ENCODE measurements around the gene RNASE8.

DNA sequence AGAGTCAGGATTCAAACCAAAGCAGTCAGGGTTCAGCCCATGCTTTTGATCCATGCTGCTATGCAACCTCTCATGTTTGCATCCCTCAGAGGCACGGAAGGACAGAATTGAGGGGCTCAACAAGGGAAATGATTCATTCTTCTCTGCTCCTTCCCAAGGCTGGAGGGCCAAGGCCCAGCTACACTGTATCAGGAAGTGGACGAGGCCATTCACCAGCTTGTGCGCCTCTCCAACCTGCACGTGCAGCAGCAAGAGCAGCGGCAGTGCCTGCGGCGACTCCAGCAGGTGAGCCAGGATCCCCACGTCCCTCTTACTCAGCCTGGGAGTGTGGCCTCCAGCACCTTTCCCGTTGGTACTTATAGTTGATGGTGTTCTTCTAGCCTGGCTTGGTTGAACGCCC is 21.1 kb downstream of the RNASE8 start:
- TF ChIP-seq, protein P1, sequence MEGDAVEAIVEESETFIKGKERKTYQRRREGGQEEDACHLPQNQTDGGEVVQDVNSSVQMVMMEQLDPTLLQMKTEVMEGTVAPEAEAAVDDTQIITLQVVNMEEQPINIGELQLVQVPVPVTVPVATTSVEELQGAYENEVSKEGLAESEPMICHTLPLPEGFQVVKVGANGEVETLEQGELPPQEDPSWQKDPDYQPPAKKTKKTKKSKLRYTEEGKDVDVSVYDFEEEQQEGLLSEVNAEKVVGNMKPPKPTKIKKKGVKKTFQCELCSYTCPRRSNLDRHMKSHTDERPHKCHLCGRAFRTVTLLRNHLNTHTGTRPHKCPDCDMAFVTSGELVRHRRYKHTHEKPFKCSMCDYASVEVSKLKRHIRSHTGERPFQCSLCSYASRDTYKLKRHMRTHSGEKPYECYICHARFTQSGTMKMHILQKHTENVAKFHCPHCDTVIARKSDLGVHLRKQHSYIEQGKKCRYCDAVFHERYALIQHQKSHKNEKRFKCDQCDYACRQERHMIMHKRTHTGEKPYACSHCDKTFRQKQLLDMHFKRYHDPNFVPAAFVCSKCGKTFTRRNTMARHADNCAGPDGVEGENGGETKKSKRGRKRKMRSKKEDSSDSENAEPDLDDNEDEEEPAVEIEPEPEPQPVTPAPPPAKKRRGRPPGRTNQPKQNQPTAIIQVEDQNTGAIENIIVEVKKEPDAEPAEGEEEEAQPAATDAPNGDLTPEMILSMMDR (IDR thresholded peaks at IDR 0.05), result no peak
- TF ChIP-seq POLR2A (IDR thresholded peaks at IDR 0.05), result no peak
- no peak for TF ChIP-seq POLR2AphosphoS5 (IDR thresholded peaks at IDR 0.05)

Data from prostate gland (tissue), 2 donors.